Lower leg skin (tissue), 3 donors: Measurements from ENCODE around the gene ATP13A2.

Experiments
- POLR2A ChIP-seq, 2 donors: fragments of 450-650 bp; IDR thresholded peaks; one replicate each; pipeline ENCODE4 v1.6.1; 2016 to 2017; ENCODE audit warnings: antibody characterized with exemption in 2 of 2, mild to moderate bottlenecking in 1 of 2, moderate library complexity in 1 of 2
- TF ChIP-seq, protein P1 (sequence below), 3 donors: fragments of 450-650 bp; IDR thresholded peaks; one replicate each; pipeline ENCODE4 v1.5.1; 2016; ENCODE audit warnings: antibody characterized with exemption in 3 of 3, mild to moderate bottlenecking in 3 of 3, moderate library complexity in 2 of 3

DNA sequence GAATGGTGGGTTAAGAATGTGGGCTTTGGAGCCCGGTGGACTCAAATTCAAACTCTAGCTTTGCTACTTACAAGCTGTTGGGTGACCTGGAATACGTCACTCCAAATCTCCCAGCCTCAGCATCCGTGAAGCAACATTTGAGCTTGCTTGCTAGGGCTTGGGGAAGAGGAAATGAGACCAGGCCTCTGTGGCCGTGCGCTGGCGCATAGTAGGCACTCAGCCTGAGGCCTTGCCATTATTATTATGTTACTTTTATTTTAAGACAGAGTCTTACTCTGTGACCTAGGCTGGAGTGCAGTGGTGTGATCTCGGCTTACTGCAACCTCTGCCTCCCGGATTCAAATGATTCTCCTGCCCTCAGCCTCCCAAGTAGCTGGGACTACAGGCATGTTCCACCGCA, 19.1 kb downstream of the ATP13A2 start:
- no peak for TF ChIP-seq POLR2A (IDR thresholded peaks at IDR 0.05)
- TF ChIP-seq, protein P1, sequence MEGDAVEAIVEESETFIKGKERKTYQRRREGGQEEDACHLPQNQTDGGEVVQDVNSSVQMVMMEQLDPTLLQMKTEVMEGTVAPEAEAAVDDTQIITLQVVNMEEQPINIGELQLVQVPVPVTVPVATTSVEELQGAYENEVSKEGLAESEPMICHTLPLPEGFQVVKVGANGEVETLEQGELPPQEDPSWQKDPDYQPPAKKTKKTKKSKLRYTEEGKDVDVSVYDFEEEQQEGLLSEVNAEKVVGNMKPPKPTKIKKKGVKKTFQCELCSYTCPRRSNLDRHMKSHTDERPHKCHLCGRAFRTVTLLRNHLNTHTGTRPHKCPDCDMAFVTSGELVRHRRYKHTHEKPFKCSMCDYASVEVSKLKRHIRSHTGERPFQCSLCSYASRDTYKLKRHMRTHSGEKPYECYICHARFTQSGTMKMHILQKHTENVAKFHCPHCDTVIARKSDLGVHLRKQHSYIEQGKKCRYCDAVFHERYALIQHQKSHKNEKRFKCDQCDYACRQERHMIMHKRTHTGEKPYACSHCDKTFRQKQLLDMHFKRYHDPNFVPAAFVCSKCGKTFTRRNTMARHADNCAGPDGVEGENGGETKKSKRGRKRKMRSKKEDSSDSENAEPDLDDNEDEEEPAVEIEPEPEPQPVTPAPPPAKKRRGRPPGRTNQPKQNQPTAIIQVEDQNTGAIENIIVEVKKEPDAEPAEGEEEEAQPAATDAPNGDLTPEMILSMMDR (IDR thresholded peaks at IDR 0.05), result no peak
